ENCODE results near the gene SLCO2B1. TPM values are rescaled to one million over a fixed set of nuclear protein-coding genes. Genes with fewer than 3 reads are reported as not detected.

SLCO2B1 gene
- total RNA-seq, 1 donor from 2014 or later: 3.5 TPM

GRCh38 chr11:75107187-75107586, 43.7 kb upstream of the SLCO2B1 start:
- Mint-ChIP-seq H3K27me3 (ENCODE audit: unreplicated experiment) (no peaks in the 10 kb centered on the region), H3K9me3 (ENCODE audit: unreplicated experiment) (no peaks in the 10 kb centered on the region), H3K36me3 (ENCODE audit: low read depth, unreplicated experiment) (no peaks in the 10 kb centered on the region), H3K4me1 (ENCODE audit: unreplicated experiment) (no peaks in the 10 kb centered on the region), H3K27ac (ENCODE audit: unreplicated experiment) (no peak overlapping the region), H3K4me3 (ENCODE audit: unreplicated experiment) (no peak overlapping the region)
- TF ChIP-seq, protein P1, sequence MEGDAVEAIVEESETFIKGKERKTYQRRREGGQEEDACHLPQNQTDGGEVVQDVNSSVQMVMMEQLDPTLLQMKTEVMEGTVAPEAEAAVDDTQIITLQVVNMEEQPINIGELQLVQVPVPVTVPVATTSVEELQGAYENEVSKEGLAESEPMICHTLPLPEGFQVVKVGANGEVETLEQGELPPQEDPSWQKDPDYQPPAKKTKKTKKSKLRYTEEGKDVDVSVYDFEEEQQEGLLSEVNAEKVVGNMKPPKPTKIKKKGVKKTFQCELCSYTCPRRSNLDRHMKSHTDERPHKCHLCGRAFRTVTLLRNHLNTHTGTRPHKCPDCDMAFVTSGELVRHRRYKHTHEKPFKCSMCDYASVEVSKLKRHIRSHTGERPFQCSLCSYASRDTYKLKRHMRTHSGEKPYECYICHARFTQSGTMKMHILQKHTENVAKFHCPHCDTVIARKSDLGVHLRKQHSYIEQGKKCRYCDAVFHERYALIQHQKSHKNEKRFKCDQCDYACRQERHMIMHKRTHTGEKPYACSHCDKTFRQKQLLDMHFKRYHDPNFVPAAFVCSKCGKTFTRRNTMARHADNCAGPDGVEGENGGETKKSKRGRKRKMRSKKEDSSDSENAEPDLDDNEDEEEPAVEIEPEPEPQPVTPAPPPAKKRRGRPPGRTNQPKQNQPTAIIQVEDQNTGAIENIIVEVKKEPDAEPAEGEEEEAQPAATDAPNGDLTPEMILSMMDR (IDR thresholded peaks at IDR 0.05; ENCODE audit: unreplicated experiment): no peak
- DNase-seq (ENCODE audit: low spot score): no peak

- DNase-seq (ENCODE audit: low spot score): no peak
- Mint-ChIP-seq H3K9me3 (ENCODE audit: unreplicated experiment) (no peaks in the 10 kb centered on the region), H3K27me3 (ENCODE audit: unreplicated experiment) (no peaks in the 10 kb centered on the region), H3K27ac (ENCODE audit: unreplicated experiment) (no peak overlapping the region), H3K4me3 (ENCODE audit: unreplicated experiment) (no peak overlapping the region), H3K36me3 (ENCODE audit: low read depth, unreplicated experiment) (no peaks in the 10 kb centered on the region), H3K4me1 (ENCODE audit: unreplicated experiment) (no peaks in the 10 kb centered on the region)
- TF ChIP-seq, protein P1 (IDR thresholded peaks at IDR 0.05; ENCODE audit: unreplicated experiment): no peak
These were observed 38.7 kb upstream of the SLCO2B1 start for GRCh38 chr11:75112200-75112599.

DNA sequence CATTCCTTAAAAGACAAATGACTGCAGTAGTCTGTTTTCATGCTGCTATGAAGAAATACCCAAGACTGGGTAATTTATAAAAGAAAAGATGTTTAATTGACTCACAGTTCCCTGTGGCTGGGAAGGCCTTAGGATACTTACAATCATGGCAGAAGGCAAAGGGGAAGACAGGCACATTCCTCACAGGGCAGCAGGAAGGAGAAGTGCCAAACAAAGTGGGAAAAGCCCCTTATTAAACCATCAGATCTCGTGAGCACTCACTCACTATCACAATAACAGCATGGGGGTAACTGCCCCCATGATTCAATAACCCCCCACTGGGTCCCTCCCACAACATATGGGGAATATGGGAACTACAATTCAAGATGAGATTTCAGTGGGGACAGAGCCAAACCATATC, 37.9 kb upstream of the SLCO2B1 start:
- H3K27ac Mint-ChIP-seq (ENCODE audit: unreplicated experiment): no peak overlapping the region
- no peaks in the 10 kb centered on the region for H3K4me1 Mint-ChIP-seq (ENCODE audit: unreplicated experiment)
- no peaks in the 10 kb centered on the region for H3K27me3 Mint-ChIP-seq (ENCODE audit: unreplicated experiment)
- DNase-seq (ENCODE audit: low spot score): no peak
- TF ChIP-seq, protein P1 (IDR thresholded peaks at IDR 0.05; ENCODE audit: unreplicated experiment): no peak
- H3K9me3 Mint-ChIP-seq (ENCODE audit: unreplicated experiment): no peaks in the 10 kb centered on the region
- no peaks in the 10 kb centered on the region for H3K36me3 Mint-ChIP-seq (ENCODE audit: low read depth, unreplicated experiment)
- no peak overlapping the region for H3K4me3 Mint-ChIP-seq (ENCODE audit: unreplicated experiment)

DNA sequence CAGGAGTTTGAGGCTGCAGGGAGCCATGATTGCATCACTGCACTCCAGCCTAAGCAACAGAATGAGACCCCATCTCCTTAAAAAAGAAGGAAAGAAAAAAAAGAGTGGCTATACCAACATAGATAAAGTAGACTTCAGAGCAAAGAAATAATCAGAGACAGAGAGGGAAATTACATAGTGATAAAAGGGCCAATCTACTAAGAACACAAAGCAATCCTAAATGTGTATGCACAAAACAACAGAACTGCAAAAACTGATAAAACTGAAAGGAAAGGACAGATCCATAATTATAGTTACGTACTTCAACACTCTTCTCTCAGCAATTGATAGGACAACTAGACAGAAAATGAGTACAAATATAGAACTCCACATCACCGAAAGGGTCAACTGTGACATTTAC, 36.4 kb upstream of the SLCO2B1 start:
- no peak overlapping the region for H3K4me3 Mint-ChIP-seq (ENCODE audit: unreplicated experiment)
- no peak overlapping the region for H3K27ac Mint-ChIP-seq (ENCODE audit: unreplicated experiment)
- H3K9me3 Mint-ChIP-seq (ENCODE audit: unreplicated experiment): peaks cover 9% of the 10 kb centered on the region
- no peak for DNase-seq (ENCODE audit: low spot score)
- H3K27me3 Mint-ChIP-seq (ENCODE audit: unreplicated experiment): peaks cover 1% of the 10 kb centered on the region
- no peaks in the 10 kb centered on the region for H3K4me1 Mint-ChIP-seq (ENCODE audit: unreplicated experiment)
- TF ChIP-seq, protein P1 (IDR thresholded peaks at IDR 0.05; ENCODE audit: unreplicated experiment): no peak
- H3K36me3 Mint-ChIP-seq (ENCODE audit: low read depth, unreplicated experiment): no peaks in the 10 kb centered on the region

- DNase-seq (ENCODE audit: low spot score): no peak
- no peak overlapping the region for H3K4me3 Mint-ChIP-seq (ENCODE audit: unreplicated experiment)
- H3K4me1 Mint-ChIP-seq (ENCODE audit: unreplicated experiment): no peaks in the 10 kb centered on the region
- no peak overlapping the region for H3K27ac Mint-ChIP-seq (ENCODE audit: unreplicated experiment)
- H3K36me3 Mint-ChIP-seq (ENCODE audit: low read depth, unreplicated experiment): no peaks in the 10 kb centered on the region
- H3K9me3 Mint-ChIP-seq (ENCODE audit: unreplicated experiment): peaks cover 9% of the 10 kb centered on the region
- H3K27me3 Mint-ChIP-seq (ENCODE audit: unreplicated experiment): peaks cover 1% of the 10 kb centered on the region
- TF ChIP-seq, protein P1 (IDR thresholded peaks at IDR 0.05; ENCODE audit: unreplicated experiment): no peak
These were observed 32.3 kb upstream of the SLCO2B1 start for GRCh38 chr11:75118577-75118976.
